Transverse colon (tissue), 4 donors: ENCODE data around the gene UBA5.

ENCODE experiments used
- CTCF ChIP-seq, 5 experiments: fragments of 200-600 bp in 3 of 5; fragments of 450-650 bp in 2 of 5; sonication (generic) in 3 of 5; IDR thresholded peaks; 1 replicate in 2 of 5; 2 replicates in 3 of 5; pipeline ENCODE4 v1.5.1; 2016 to 2017; ENCODE audit warnings: antibody characterized with exemption in 5 of 5, inconsistent platforms in 3 of 5, mild to moderate bottlenecking in 2 of 5, moderate library complexity in 1 of 5
- EP300 ChIP-seq: sonication (generic); formaldehyde crosslinking; IDR thresholded peaks from one replicate; pipeline ENCODE4 v1.6.1; 2017; ENCODE audit warnings: antibody characterized with exemption, low read depth
- POLR2AphosphoS5 ChIP-seq, 3 donors: sonication (generic); formaldehyde crosslinking; IDR thresholded peaks; one replicate each; pipeline ENCODE4 v1.6.1; 2016; ENCODE audit warnings: antibody characterized with exemption in 3 of 3

DNA sequence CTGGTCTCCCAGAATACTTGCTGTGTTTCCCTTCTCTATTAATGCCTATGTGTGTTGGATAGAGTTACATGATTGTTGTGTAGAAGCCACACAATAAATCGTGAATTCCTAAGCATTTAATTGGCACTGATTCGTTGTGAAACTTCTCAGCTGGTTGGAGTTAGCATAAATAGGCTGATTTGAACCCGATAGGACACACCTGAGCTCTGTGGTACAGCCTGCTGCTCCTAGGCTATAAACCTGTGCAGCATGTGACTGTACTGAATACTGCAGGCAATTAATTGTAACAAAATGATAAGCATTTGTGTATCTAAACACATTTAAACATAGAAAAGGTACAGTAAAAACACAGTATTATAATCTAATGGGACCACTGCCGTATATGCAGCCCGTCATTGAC lies 5.4 kb upstream of the UBA5 start:
- TF ChIP-seq EP300: no peak
- no peak for TF ChIP-seq CTCF (IDR thresholded peaks at IDR 0.05)
- no peak for TF ChIP-seq POLR2AphosphoS5 (IDR thresholded peaks at IDR 0.05)
